DND-41 (cell line): ENCODE measurements around the gene TRPC4.

ENCODE experiments used
- EZH2 ChIP-seq: IDR thresholded peaks from 3 replicates; pipeline ENCODE4 v1.6.1; 2012; ENCODE audit warnings: borderline replicate concordance, low read depth, mild to moderate bottlenecking, moderate library complexity, low read length, inconsistent platforms; ENCODE audit not compliant: severe bottlenecking
- TF ChIP-seq, protein P1 (sequence below): IDR thresholded peaks from 2 replicates; pipeline ENCODE4 v1.5.1; 2012; ENCODE audit warnings: borderline replicate concordance, low read length, moderate library complexity, mild to moderate bottlenecking; ENCODE audit not compliant: poor library complexity, severe bottlenecking; ENCODE audit errors: extremely low read depth

DNA sequence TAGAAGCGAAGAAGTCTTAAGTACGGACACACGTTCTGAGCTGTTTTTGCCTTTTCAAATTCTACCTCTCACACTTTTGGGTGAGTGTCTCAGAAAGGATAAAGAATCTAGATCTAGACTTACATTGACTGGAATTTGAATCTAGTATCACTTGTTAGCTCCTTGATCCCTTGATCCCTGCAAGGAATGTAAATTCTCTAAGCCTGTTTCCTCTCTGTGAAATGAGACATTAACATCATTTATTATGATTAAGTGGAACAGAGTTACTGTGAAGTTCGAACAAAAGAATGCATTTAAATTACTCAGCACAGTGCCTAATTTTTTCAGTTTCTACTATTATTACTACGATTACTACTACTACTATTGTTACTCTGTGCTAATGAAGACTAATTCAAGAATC, 184.4 kb downstream of the TRPC4 start:
- TF ChIP-seq, protein P1, sequence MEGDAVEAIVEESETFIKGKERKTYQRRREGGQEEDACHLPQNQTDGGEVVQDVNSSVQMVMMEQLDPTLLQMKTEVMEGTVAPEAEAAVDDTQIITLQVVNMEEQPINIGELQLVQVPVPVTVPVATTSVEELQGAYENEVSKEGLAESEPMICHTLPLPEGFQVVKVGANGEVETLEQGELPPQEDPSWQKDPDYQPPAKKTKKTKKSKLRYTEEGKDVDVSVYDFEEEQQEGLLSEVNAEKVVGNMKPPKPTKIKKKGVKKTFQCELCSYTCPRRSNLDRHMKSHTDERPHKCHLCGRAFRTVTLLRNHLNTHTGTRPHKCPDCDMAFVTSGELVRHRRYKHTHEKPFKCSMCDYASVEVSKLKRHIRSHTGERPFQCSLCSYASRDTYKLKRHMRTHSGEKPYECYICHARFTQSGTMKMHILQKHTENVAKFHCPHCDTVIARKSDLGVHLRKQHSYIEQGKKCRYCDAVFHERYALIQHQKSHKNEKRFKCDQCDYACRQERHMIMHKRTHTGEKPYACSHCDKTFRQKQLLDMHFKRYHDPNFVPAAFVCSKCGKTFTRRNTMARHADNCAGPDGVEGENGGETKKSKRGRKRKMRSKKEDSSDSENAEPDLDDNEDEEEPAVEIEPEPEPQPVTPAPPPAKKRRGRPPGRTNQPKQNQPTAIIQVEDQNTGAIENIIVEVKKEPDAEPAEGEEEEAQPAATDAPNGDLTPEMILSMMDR = no peak
- no peak for TF ChIP-seq EZH2
